AG04449 (cell line): Measurements from ENCODE around the gene ACTR8.
A peak's percentile ranks its signal among the peaks of the same experiment; 100 is the strongest.
"Not testable (repeated sequence)": the region's sequence is repeated elsewhere in the genome, so short reads cannot be mapped to it uniquely, and the experiment has no call there.

Experiments
- CTCF ChIA-PET: fragments of 350-600 bp; formaldehyde crosslinking; extraction: SDS; loops from one replicate; lab custom pipeline; 2021; ENCODE audit warnings: antibody characterized with exemption; lab: Yijun Ruan, JAX
- POLR2A ChIA-PET: fragments of 400-600, 350-600 bp; formaldehyde crosslinking; extraction: SDS; loops from one replicate; lab custom pipeline; 2020; ENCODE audit warnings: antibody characterized with exemption, inconsistent platforms; lab: Yijun Ruan, JAX
- DNase-seq: peaks from one replicate; pipeline ENCODE4 v3.0.0-alpha.2; 2010; ENCODE audit warnings: low read depth, low spot score
- H3K4me3 ChIP-seq: 2 replicates; pipeline ENCODE4 v1.5.1; 2011; ENCODE audit warnings: low read depth, mild to moderate bottlenecking, control low read depth, low read length
- CTCF ChIP-seq: IDR thresholded peaks from one replicate; pipeline ENCODE4 v1.5.1; 2011; ENCODE audit warnings: mild to moderate bottlenecking, moderate library complexity, low read length, control low read depth, inconsistent platforms; ENCODE audit not compliant: insufficient read depth; ENCODE audit errors: missing control alignments

ACTR8 gene

GRCh38 chr3:53881691-53882593, at the start of gene ACTR8:
Gene ACTR8 (minus strand): TSS chr3:53882152. CDS start chr3:53882101, 51 bp downstream.
- POLR2A ChIA-PET: interaction anchor here (1.7 kb wide), 1 partner anchor 10 kb away, joined by 5 read pairs; no protein-coding TSS in a partner anchor
- no peak for DNase-seq
- CTCF ChIA-PET: interaction anchor here (0.8 to 2.4 kb wide), 4 partner anchors 8 to 171 kb away, joined by 3 to 9 read pairs (median 6); no protein-coding TSS in a partner anchor
- peak; percentile 22 for TF ChIP-seq CTCF
- H3K4me3 ChIP-seq: peak within 1 kb of the TSS; percentile 90

GRCh38 chr3:53927208-53927872, 45.4 kb upstream of the ACTR8 start:
- CTCF ChIA-PET: interaction anchor here (2.3 kb wide), 1 partner anchor 11 kb away, joined by 22 read pairs; no protein-coding TSS in a partner anchor
- POLR2A ChIA-PET, H3K4me3 ChIP-seq, DNase-seq: not testable (repeated sequence)

- no peak overlapping the region for H3K4me3 ChIP-seq
- ChIA-PET CTCF (interaction anchor here (0.7 to 2.1 kb wide), 3 partner anchors 18 to 1580 kb away, joined by 3 to 7 read pairs (median 5); no protein-coding TSS in a partner anchor), POLR2A (no interaction called here)
- no peak for DNase-seq
- TF ChIP-seq CTCF: peak; percentile 42
These were observed 39.3 kb upstream of the ACTR8 start for GRCh38 chr3:53921296-53921695.

GRCh38 chr3:53919741-53920140, 37.8 kb upstream of the ACTR8 start:
- no peak for TF ChIP-seq CTCF
- no peak for DNase-seq
- no peak overlapping the region for H3K4me3 ChIP-seq
- POLR2A ChIA-PET: no interaction called here
- CTCF ChIA-PET: interaction anchor here (1.6 to 2.1 kb wide), 2 partner anchors 19 to 242 kb away, joined by 5 to 7 read pairs; no protein-coding TSS in a partner anchor

- CTCF ChIA-PET: interaction anchor here (2.0 kb wide), 1 partner anchor 25 kb away, joined by 5 read pairs; no protein-coding TSS in a partner anchor
- H3K4me3 ChIP-seq: no peak overlapping the region
- TF ChIP-seq CTCF: no peak
- POLR2A ChIA-PET: no interaction called here
- DNase-seq: no peak
These were observed 31.4 kb upstream of the ACTR8 start for GRCh38 chr3:53913401-53913800.

GRCh38 chr3:53902711-53903110, 20.8 kb upstream of the ACTR8 start:
- TF ChIP-seq CTCF: no peak
- no peak for DNase-seq
- H3K4me3 ChIP-seq: no peak overlapping the region
- ChIA-PET CTCF (no interaction called here), POLR2A (no interaction called here)
